Inferior parietal cortex (tissue), 1 donor: ENCODE results near the gene PARVA.

Experiments used
- DNase-seq: peaks from one replicate; pipeline ENCODE4 v3.0.0-alpha.2; 2016; ENCODE audit errors: extremely low spot score

PARVA gene

GRCh38 chr11:12430954-12431595 lies 53.7 kb downstream of the PARVA start:
- DNase-seq: no peak

GRCh38 chr11:12432507-12432906 lies 55.1 kb downstream of the PARVA start:
- DNase-seq: no peak

GRCh38 chr11:12433121-12433520 lies 55.8 kb downstream of the PARVA start:
- no peak for DNase-seq

- DNase-seq: no peak
These were observed 56.4 kb downstream of the PARVA start for GRCh38 chr11:12433571-12434324.

- no peak for DNase-seq
These were observed 56.9 kb downstream of the PARVA start for GRCh38 chr11:12434325-12434654.

GRCh38 chr11:12435264-12435663 lies 57.9 kb downstream of the PARVA start:
- DNase-seq: no peak

- no peak for DNase-seq
These were observed 58.9 kb downstream of the PARVA start for GRCh38 chr11:12436266-12436665.

- DNase-seq: no peak
These were observed 60.9 kb downstream of the PARVA start for GRCh38 chr11:12438291-12438690.

- no peak for DNase-seq
These were observed 62.2 kb downstream of the PARVA start for GRCh38 chr11:12439615-12440014.

GRCh38 chr11:12440565-12440964 lies 63.2 kb downstream of the PARVA start:
- no peak for DNase-seq

- no peak for DNase-seq
These were observed 64.0 kb downstream of the PARVA start for GRCh38 chr11:12441231-12441861.

GRCh38 chr11:12444601-12445000 lies 67.2 kb downstream of the PARVA start:
- DNase-seq: no peak

GRCh38 chr11:12445001-12445400 lies 67.6 kb downstream of the PARVA start:
- DNase-seq: no peak

- no peak for DNase-seq
These were observed 69.5 kb downstream of the PARVA start for GRCh38 chr11:12446863-12447262.

GRCh38 chr11:12448131-12448939 lies 71.0 kb downstream of the PARVA start:
- no peak for DNase-seq

- DNase-seq: no peak
These were observed 72.8 kb downstream of the PARVA start for GRCh38 chr11:12449961-12450715.

GRCh38 chr11:12451179-12451814 lies 73.9 kb downstream of the PARVA start:
- no peak for DNase-seq

GRCh38 chr11:12453243-12453642 lies 75.9 kb downstream of the PARVA start:
- no peak for DNase-seq

GRCh38 chr11:12454782-12455181 lies 77.4 kb downstream of the PARVA start:
- no peak for DNase-seq

GRCh38 chr11:12455938-12456337 lies 78.6 kb downstream of the PARVA start:
- no peak for DNase-seq
